GM23338 (cell line): ENCODE data around the gene ASS1. TPM values are rescaled to one million over a fixed set of nuclear protein-coding genes. Genes with fewer than 3 reads are reported as not detected.

Experiments
- ATAC-seq: fragments of 200-7000 bp; cut with Tn5 transposase; 3 replicates; pipeline ENCODE4 v1.9.1; 2020
- DNase-seq: peaks from one replicate; pipeline ENCODE4 v3.0.0-alpha.2; 2015; ENCODE audit warnings: low spot score
- H2AFZ ChIP-seq: fragments of 200-600 bp; sonication (generic); 2 replicates; pipeline ENCODE4 v1.8.0; 2016; ENCODE audit warnings: antibody characterized with exemption, mild to moderate bottlenecking, moderate library complexity
- H3F3A ChIP-seq: fragments of 200-600 bp; sonication (generic); replicated peaks from 2 replicates; pipeline ENCODE4 v1.8.0; 2017; ENCODE audit warnings: antibody characterized with exemption, mixed run types, low read depth
- H3K27ac ChIP-seq: fragments of 200-600 bp; sonication (generic); 2 replicates; pipeline ENCODE4 v1.6.1; 2016; ENCODE audit warnings: low read depth
- H3K27me3 ChIP-seq: fragments of 200-600 bp; sonication (generic); 2 replicates; pipeline ENCODE4 v1.8.0; 2016; ENCODE audit warnings: mild to moderate bottlenecking, mixed run types, moderate library complexity; ENCODE audit not compliant: insufficient read depth
- H3K36me3 ChIP-seq: fragments of 200-600 bp; sonication (generic); 2 replicates; pipeline ENCODE4 v1.8.0; 2016; ENCODE audit warnings: mild to moderate bottlenecking; ENCODE audit not compliant: insufficient read depth
- H3K4me1 ChIP-seq: fragments of 200-600 bp; sonication (generic); 2 replicates; pipeline ENCODE4 v1.8.0; 2016; ENCODE audit warnings: mild to moderate bottlenecking, moderate library complexity; ENCODE audit not compliant: insufficient read depth
- H3K4me2 ChIP-seq: fragments of 200-600 bp; sonication (generic); 2 replicates; pipeline ENCODE4 v1.7.1; 2017; ENCODE audit warnings: mixed run types
- H3K4me3 ChIP-seq: fragments of 200-600 bp; sonication (generic); 2 replicates; pipeline ENCODE4 v1.6.1; 2016; ENCODE audit warnings: mixed run types
- H3K79me2 ChIP-seq: fragments of 200-600 bp; sonication (generic); replicated peaks from 2 replicates; pipeline ENCODE4 v1.8.0; 2017; ENCODE audit warnings: mild to moderate bottlenecking; ENCODE audit not compliant: insufficient read depth
- H3K9me2 ChIP-seq: fragments of 200-600 bp; sonication (generic); 2 replicates; pipeline ENCODE4 v1.8.0; 2017; ENCODE audit not compliant: insufficient read depth
- H4K20me1 ChIP-seq: fragments of 200-600 bp; sonication (generic); replicated peaks from 2 replicates; pipeline ENCODE4 v1.8.0; 2017; ENCODE audit warnings: mild to moderate bottlenecking; ENCODE audit not compliant: insufficient read depth
- H3K27ac Mint-ChIP-seq: 2 replicates; pipeline ENCODE4 v1.8.0; 2020; ENCODE audit warnings: inconsistent platforms, mild to moderate bottlenecking, moderate library complexity, mixed read lengths
- H3K27me3 Mint-ChIP-seq: 3 replicates; pipeline ENCODE4 v1.8.0; 2022; ENCODE audit warnings: low read depth, mild to moderate bottlenecking, moderate library complexity, mixed read lengths, inconsistent platforms; ENCODE audit not compliant: insufficient read depth, poor library complexity
- H3K36me3 Mint-ChIP-seq: 3 replicates; pipeline ENCODE4 v1.8.0; 2021; ENCODE audit warnings: low read depth, mild to moderate bottlenecking, inconsistent platforms, moderate library complexity, mixed read lengths
- H3K4me1 Mint-ChIP-seq: 3 replicates; pipeline ENCODE4 v1.8.0; 2020; ENCODE audit warnings: mild to moderate bottlenecking, inconsistent platforms, mixed read lengths
- H3K4me3 Mint-ChIP-seq: 3 replicates; pipeline ENCODE4 v1.8.0; 2021; ENCODE audit warnings: moderate library complexity, mild to moderate bottlenecking, inconsistent platforms, mixed read lengths
- H3K9me3 Mint-ChIP-seq: 3 replicates; pipeline ENCODE4 v1.8.0; 2020; ENCODE audit warnings: moderate library complexity, mild to moderate bottlenecking, inconsistent platforms, mixed read lengths
- CREB1 ChIP-seq: fragments of 250-450 bp; sonication (Bioruptor Pico); IDR thresholded peaks from 2 replicates; pipeline ENCODE4 v1.5.0; 2020; ENCODE audit warnings: low read depth, mild to moderate bottlenecking, moderate library complexity
- ETS1 ChIP-seq: IDR thresholded peaks from 2 replicates; pipeline ENCODE4 v1.6.1; 2016; ENCODE audit warnings: antibody characterized with exemption
- EZH2 ChIP-seq: fragments of 200-600 bp; sonication (generic); IDR thresholded peaks from one replicate; pipeline ENCODE4 v1.8.0; 2017; ENCODE audit warnings: antibody characterized with exemption, mild to moderate bottlenecking, low read depth; ENCODE audit not compliant: unreplicated experiment
- EZH2phosphoT487 ChIP-seq: fragments of 200-600 bp; sonication (generic); IDR thresholded peaks from one replicate; pipeline ENCODE4 v1.8.1; 2018; ENCODE audit warnings: antibody characterized with exemption; ENCODE audit not compliant: unreplicated experiment
- POLR2AphosphoS5 ChIP-seq: IDR thresholded peaks from 2 replicates; pipeline ENCODE4 v1.6.1; 2016; ENCODE audit warnings: antibody characterized with exemption, low read depth
- REST ChIP-seq: IDR thresholded peaks from one replicate; pipeline ENCODE4 v1.6.1; 2018; ENCODE audit warnings: antibody characterized with exemption; ENCODE audit not compliant: unreplicated experiment
- STAT1 ChIP-seq: IDR thresholded peaks from one replicate; pipeline ENCODE4 v1.6.1; 2016; ENCODE audit warnings: antibody characterized with exemption; ENCODE audit not compliant: unreplicated experiment
- ZNF114 ChIP-seq: fragments of 250-450 bp; sonication (Bioruptor Pico); IDR thresholded peaks from 2 replicates; pipeline ENCODE4 v1.5.0; 2020; ENCODE audit warnings: mild to moderate bottlenecking, moderate library complexity
- ZNF331 ChIP-seq: fragments of 250-450 bp; sonication (Bioruptor Pico); IDR thresholded peaks from 2 replicates; pipeline ENCODE4 v1.5.0; 2020; ENCODE audit warnings: low read depth, mild to moderate bottlenecking, moderate library complexity
- ZNF462 ChIP-seq: fragments of 250-450 bp; sonication (Bioruptor Pico); IDR thresholded peaks from 2 replicates; pipeline ENCODE4 v1.5.0; 2020; ENCODE audit warnings: mild to moderate bottlenecking, moderate library complexity
- polyA plus RNA-seq: library from polyadenylated mRNA; unstranded; fragments of >200 nt; fragmentation: Nextera tagmentation; extraction: Ambion mirVana; gene quantifications from 2 replicates; pipeline ENCODE4 v1.2.1, GENCODE V29; 2016
- total RNA-seq: library from RNA; depleted of rRNA; stranded (reverse); fragments of >200 nt; shearing (Covaris generic); gene quantifications from 2 replicates; pipeline ENCODE4 v1.2.3, GENCODE V29; 2014

The ASS1 gene
- total and polyA plus RNA-seq, 2 experiments from 2014 or later: 65.8 to 103 TPM

GRCh38 chr9:130428086-130428665 is 16.6 kb upstream of the ASS1 start:
- no peak for ATAC-seq
- H3K9me3 Mint-ChIP-seq: no peaks in the 10 kb centered on the region
- H3K27me3 Mint-ChIP-seq: peaks cover 16% of the 10 kb centered on the region
- Histone ChIP-seq H3F3A (no peaks in the 10 kb centered on the region; the same call in 1 of the 2 replicates), H3K9me2 (no peaks in the 10 kb centered on the region), H3K79me2 (no peaks in the 10 kb centered on the region), H3K27me3 (peaks cover 10% of the 10 kb centered on the region), H3K27ac (no peak overlapping the region), H3K4me3 (no peak overlapping the region), H3K4me1 (no peaks in the 10 kb centered on the region), H4K20me1 (no peaks in the 10 kb centered on the region), H2AFZ (no peak overlapping the region), H3K36me3 (no peaks in the 10 kb centered on the region), H3K4me2 (no peak overlapping the region)
- H3K27ac Mint-ChIP-seq: no peak overlapping the region
- no peak overlapping the region for H3K4me3 Mint-ChIP-seq
- TF ChIP-seq ZNF462 (CRISPR knock-in tag) (no peak), ZNF114 (CRISPR knock-in tag) (no peak), CREB1 (CRISPR knock-in tag) (no peak), POLR2AphosphoS5 (no peak), ETS1 (no peak), STAT1 (no peak), EZH2 (no peak), EZH2phosphoT487 (no peak), REST (no peak), ZNF331 (CRISPR knock-in tag) (no peak)
- peaks cover 6% of the 10 kb centered on the region for H3K4me1 Mint-ChIP-seq
- H3K36me3 Mint-ChIP-seq: peaks cover 6% of the 10 kb centered on the region; the same call in 1 of the 3 replicates
- DNase-seq: no peak
